Putamen (tissue), 1 donor: Measurements from ENCODE around the gene RAB11FIP3.

Experiments
- DNase-seq: peaks from one replicate; pipeline ENCODE4 v3.0.0-alpha.2; 2016; ENCODE audit warnings: low spot score

The RAB11FIP3 gene

DNA sequence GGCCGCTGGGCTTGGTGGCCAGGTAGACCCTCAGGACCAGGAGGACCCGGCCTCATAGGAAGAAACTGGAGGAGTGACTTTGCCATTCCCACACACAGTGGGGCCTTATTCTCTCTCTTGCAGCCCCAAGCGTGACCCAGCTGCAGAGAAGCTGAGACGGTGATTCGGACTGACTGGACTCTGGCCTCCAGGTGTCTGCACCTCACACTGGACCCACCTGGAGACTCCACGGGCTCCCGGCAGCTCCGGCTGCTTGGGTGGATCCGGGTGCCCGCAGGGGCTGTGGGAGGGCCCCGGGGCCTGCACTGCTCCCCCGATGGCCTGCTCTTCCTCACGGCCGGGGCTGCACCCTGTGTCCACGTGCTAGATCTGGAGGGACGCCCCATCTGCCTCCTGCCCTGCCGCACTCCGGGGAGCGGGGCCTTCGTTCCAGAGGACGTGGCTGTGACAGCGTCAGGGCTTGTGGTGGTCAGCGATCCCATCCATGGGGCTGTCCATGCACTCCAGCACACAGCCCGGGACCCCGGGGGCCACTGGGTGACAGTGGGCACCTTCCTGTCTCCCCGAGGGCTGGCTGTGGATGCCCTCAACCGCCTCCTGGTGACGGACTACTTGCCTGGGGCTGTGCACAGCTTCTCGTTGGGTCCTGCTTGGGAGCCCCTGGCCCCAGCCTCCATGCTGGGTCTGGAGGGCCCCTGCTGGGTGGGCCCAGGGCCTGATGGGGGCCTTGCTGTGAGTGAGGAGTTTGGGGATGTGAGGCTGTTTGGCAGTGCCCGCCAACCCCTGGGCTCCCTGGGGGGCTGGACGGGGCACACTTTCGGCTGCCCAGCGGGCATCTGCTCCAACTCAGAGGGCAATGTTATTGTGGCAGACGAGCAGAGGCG is 142.2 kb downstream of the RAB11FIP3 start:
- no peak for DNase-seq

- DNase-seq = no peak
These were observed 143.2 kb downstream of the RAB11FIP3 start for GRCh38 chr16:568401-569258.

GRCh38 chr16:569445-570254 is 144.2 kb downstream of the RAB11FIP3 start, which contains the start of gene PIGQ:
PIGQ (plus strand) TSS chr16:569968; CDS start chr16:574075, 4,107 bp downstream.
- peak; percentile 45 for DNase-seq
